ENCODE data around the gene ATP6V1F.

GRCh38 chr7:128895320-128895719, 32.7 kb downstream of the ATP6V1F start:
- TF ChIP-seq CTCF (IDR thresholded peaks at IDR 0.05; ENCODE audit: insufficient read depth, low read length, poor library complexity, severe bottlenecking) (no peak), EZH2phosphoT487 (conservative IDR thresholded peaks at IDR 0.05; ENCODE audit: low read length) (no peak)

All from SU-DHL-6 (cell line).